DOHH2 (cell line): Measurements from ENCODE around the gene DYNLT1.

Source experiments
- CTCF ChIP-seq: fragments of 200-600 bp; sonication (generic); IDR thresholded peaks from one replicate; pipeline ENCODE4 v1.5.1; 2014; ENCODE audit warnings: antibody characterized with exemption, mild to moderate bottlenecking, low read depth, low read length; ENCODE audit not compliant: poor library complexity, severe bottlenecking
- EZH2phosphoT487 ChIP-seq: fragments of 200-600 bp; sonication (generic); IDR thresholded peaks from 2 replicates; pipeline ENCODE4 v1.6.1; 2017; ENCODE audit warnings: borderline replicate concordance, mild to moderate bottlenecking, antibody characterized with exemption, low read length, moderate library complexity, mixed read lengths

- no peak for TF ChIP-seq CTCF
- no peak for TF ChIP-seq EZH2phosphoT487
Measured at GRCh38 chr6:158662607-158662953, 18.0 kb upstream of the DYNLT1 start.
